BE2C (cell line): ENCODE results near the gene HAL.

Source experiments
- DNase-seq: peaks from one replicate; pipeline ENCODE4 v3.0.0-alpha.2; 2020
- H3K27me3 ChIP-seq: fragments of 250-450 bp; sonication (Bioruptor Pico); 2 replicates; pipeline ENCODE4 v1.5.1; 2020; ENCODE audit warnings: mild to moderate bottlenecking
- H3K36me3 ChIP-seq: fragments of 250-450 bp; sonication (Bioruptor Pico); 2 replicates; pipeline ENCODE4 v1.5.1; 2020; ENCODE audit warnings: mild to moderate bottlenecking
- H3K4me1 ChIP-seq: fragments of 250-450 bp; sonication (Bioruptor Pico); 2 replicates; pipeline ENCODE4 v1.5.1; 2020
- H3K4me3 ChIP-seq: 2 replicates; pipeline ENCODE4 v1.5.1; 2011; ENCODE audit warnings: low read depth, low read length
- H3K9me3 ChIP-seq: fragments of 250-450 bp; sonication (Bioruptor Pico); 2 replicates; pipeline ENCODE4 v1.5.1; 2020
- TF ChIP-seq, protein P1 (sequence below): IDR thresholded peaks from 2 replicates; pipeline ENCODE4 v1.5.1; 2012; ENCODE audit warnings: mild to moderate bottlenecking, low read depth, low read length

Gene HAL

DNA sequence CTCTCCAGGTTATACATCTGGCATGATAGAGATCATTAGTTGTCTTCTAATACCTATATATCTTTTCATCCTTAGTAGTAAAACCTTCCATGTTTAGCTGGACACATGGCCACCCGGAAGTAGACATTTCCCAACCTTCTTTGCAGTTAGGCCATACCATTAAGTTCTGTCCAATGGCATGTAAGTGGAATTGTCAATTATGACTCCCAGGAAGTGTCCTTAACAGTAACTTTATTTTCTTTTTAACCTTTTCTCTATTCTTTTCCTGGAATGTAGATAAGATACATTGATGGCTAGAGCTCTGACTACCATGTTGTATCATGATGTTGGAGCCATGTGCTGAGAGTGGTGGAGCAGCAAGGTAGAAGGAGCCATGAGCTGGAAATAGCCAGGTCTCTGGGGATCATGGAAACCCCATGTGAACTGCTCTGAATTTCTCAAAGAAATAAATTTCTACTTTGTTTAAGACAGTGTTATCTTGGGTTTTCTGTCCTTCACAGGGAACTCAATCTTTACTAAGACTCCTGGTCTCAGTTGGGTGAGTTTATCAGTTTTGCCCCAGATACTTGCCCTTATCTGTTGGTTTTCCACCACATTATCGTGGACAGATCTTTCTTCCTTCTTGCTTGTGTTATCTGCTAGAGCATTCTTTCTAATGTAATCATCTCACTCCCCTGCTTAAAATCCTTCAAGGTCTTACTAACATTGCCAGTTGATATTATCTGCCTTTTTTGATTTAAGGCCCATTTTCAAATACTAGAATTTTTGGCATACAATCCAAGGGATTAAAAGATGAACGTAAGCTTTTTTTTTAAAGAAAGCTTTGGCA lies 44.4 kb upstream of the HAL start:
- Histone ChIP-seq H3K9me3 (no peaks in the 10 kb centered on the region), H3K4me1 (no peaks in the 10 kb centered on the region; the same call in 1 of the 2 replicates), H3K36me3 (no peaks in the 10 kb centered on the region), H3K27me3 (no peaks in the 10 kb centered on the region), H3K4me3 (no peak overlapping the region)
- TF ChIP-seq, protein P1, sequence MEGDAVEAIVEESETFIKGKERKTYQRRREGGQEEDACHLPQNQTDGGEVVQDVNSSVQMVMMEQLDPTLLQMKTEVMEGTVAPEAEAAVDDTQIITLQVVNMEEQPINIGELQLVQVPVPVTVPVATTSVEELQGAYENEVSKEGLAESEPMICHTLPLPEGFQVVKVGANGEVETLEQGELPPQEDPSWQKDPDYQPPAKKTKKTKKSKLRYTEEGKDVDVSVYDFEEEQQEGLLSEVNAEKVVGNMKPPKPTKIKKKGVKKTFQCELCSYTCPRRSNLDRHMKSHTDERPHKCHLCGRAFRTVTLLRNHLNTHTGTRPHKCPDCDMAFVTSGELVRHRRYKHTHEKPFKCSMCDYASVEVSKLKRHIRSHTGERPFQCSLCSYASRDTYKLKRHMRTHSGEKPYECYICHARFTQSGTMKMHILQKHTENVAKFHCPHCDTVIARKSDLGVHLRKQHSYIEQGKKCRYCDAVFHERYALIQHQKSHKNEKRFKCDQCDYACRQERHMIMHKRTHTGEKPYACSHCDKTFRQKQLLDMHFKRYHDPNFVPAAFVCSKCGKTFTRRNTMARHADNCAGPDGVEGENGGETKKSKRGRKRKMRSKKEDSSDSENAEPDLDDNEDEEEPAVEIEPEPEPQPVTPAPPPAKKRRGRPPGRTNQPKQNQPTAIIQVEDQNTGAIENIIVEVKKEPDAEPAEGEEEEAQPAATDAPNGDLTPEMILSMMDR = no peak
- DNase-seq = no peak

DNA sequence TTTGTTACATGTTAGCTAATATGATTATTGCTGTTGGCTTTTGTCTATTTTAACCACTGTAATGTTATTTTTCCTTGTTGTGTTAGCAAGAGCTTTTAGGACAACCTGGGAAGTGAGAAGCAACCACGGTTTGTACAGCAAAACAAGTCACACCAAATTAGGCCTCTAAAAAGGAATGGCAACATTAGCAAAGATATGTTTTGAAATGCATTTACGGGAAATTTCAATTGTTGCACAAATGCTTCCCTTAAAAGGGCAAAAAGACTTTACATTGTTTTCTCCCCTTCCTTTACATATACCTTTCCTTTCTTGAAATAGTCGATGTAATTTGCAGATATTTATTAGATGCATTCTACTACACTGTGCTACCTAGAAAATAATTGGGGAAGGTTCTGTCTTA lies 43.4 kb upstream of the HAL start:
- TF ChIP-seq, protein P1 = no peak

DNA sequence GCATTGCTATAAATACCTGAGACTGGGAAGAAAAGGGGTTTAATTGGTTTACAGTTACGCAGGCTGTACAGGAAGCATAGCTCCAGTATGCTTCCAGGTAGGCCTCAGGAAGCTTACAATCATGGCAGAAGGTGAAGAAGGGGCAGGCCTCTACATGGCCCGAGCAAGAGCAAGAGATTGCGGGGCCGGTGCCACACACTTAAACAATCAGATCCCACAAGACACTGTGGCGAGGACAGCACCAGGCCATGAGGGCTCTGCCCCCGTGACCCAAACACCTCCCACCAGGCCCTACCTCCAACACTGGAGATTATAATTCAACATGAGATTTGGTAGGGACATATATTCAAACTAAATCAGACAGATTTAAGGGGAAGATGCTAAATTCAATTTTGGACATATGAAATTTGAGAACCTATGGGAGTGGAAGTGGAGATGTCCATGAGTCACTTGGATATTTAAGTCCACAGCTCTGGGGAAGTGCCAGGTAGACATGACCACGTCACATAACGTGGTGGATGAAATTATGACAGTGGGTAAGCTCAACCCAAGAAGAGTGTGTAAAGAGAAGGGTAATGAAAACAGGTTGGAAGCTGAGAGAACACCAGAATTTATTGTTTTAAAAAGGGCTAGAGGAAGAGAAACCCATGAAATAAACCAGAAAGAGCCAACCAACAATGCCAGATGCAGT lies 40.8 kb upstream of the HAL start:
- no peak for DNase-seq
- no peaks in the 10 kb centered on the region; the same call in 1 of the 2 replicates for H3K4me1 ChIP-seq
- no peaks in the 10 kb centered on the region for H3K9me3 ChIP-seq
- TF ChIP-seq, protein P1 = no peak
- H3K36me3 ChIP-seq = no peaks in the 10 kb centered on the region
- H3K27me3 ChIP-seq = no peaks in the 10 kb centered on the region
- H3K4me3 ChIP-seq = no peak overlapping the region

More for the DNA sequence above, 43.4 kb upstream of the HAL start:
- H3K36me3 ChIP-seq = no peaks in the 10 kb centered on the region
- no peak overlapping the region for H3K4me3 ChIP-seq
- H3K27me3 ChIP-seq = no peaks in the 10 kb centered on the region
- H3K9me3 ChIP-seq = no peaks in the 10 kb centered on the region
- no peak for DNase-seq
- no peaks in the 10 kb centered on the region; the same call in 1 of the 2 replicates for H3K4me1 ChIP-seq

DNA sequence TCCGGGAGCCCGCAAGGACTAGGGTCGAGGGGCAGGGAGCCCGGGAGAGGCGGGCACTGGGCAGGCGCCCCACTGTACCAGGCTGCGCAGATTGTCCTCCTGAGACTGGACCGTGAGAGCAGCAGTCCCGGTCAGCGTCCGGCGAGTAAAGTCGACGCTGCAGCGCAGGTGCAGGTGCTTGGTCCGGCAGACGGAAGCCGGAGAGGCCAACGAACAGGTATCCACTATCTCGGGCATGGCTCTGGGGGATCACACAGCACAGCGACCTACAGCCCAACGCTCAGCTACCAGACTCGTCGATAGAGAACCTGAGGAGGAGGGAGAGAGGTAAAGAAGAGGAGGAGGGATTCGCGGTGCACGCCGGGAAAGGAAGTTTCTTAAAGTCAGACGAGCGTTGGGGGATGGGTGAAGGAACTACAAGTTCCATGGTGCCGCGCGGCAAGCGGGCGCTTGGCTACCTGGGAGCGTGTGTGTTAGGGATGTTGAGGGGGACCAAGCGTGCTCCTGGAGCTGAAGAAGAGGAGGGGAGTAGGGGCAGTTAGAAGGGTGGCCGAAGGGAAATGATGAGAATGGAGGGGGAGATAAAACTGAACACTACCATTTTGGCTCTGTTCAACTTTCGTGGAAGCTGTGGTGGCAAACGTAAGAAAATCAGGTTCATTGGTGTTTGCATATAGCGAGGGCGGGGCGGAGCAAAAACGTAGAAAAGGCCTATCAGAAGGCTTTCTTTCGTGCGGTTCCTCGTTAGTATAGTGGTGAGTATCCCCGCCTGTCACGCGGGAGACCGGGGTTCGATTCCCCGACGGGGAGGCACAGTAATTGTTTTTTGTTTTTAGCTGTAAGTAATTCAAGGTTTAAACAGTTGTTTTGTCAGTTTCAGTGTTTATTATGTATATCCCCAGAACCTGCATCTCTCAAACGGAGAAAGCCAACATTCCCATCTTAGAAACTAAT lies 39.4 kb upstream of the HAL start, which contains the start of gene LTA4H:
TSS of gene LTA4H (minus strand) at position 305 of the 954 bp plus-strand sequence. CDS start at position 237, 68 bp downstream.
- H3K27me3 ChIP-seq = no peaks in the 10 kb centered on the region
- peak within 1 kb of the TSS; percentile 97 for H3K4me3 ChIP-seq
- no peaks in the 10 kb centered on the region; the same call in 1 of the 2 replicates for H3K4me1 ChIP-seq
- TF ChIP-seq, protein P1 = no peak
- peak; percentile 98 for DNase-seq
- H3K9me3 ChIP-seq = no peaks in the 10 kb centered on the region
- H3K36me3 ChIP-seq = no peaks in the 10 kb centered on the region

DNA sequence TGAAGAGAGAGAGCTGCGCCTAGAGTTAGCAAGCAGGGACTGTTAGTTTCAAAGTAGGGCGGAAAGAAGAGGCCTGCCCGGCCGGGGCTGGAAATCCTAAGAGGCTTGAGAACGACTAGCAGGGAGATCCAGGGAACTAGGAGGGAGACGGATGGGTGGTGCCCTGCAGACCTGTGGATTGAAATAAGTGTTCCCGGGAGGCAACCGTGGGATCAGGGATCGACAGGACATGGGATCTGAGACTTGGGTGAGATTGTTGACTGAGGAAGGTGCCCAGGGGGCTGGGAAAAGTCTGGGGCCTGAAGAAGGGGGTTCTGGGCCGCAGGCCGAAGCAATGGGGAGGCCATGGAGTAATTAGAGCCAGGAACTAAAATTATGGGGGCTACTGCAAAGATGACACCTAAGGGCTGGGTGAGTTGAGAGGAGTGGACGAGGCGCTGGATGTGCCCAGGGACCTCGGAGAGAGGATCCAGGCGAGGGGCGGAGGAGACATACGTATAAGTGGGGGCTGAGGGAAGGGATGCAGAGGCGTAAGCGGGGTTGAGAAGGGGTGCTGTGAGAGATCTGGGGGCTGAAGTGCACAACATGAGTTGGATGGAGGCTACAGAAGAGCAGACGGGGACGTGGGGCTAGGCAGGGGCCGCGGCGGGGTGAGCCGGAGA lies 38.6 kb upstream of the HAL start:
- TF ChIP-seq, protein P1 = no peak
- Histone ChIP-seq H3K9me3 (no peaks in the 10 kb centered on the region), H3K27me3 (no peaks in the 10 kb centered on the region), H3K4me3 (peak overlapping the region; percentile 97), H3K36me3 (no peaks in the 10 kb centered on the region), H3K4me1 (no peaks in the 10 kb centered on the region; the same call in 1 of the 2 replicates)
- peak; percentile 37 for DNase-seq
